PC-9 (cell line): ENCODE data around the gene ARHGEF1. TPM values are rescaled to one million over a fixed set of nuclear protein-coding genes. Genes with fewer than 3 reads are reported as not detected.

Experiments
- BruUV-seq: library from RNA; stranded (reverse); fragments of 400-500 nt; replicated peaks from 2 replicates; lab custom pipeline; 2021; lab: Mats Ljungman, UMichigan
- CTCF ChIA-PET: fragments of 300-600 bp; sonication (Branson Sonifier 250); formaldehyde crosslinking; loops from one replicate; lab custom pipeline; 2022; ENCODE audit warnings: antibody characterized with exemption; lab: Charles Lee
- POLR2A ChIA-PET: fragments of 300-600 bp; sonication (Branson Sonifier 250); formaldehyde crosslinking; loops from one replicate; lab custom pipeline; 2022; ENCODE audit warnings: antibody characterized with exemption; ENCODE audit not compliant: unreplicated experiment; lab: Charles Lee
- DNase-seq, 2 experiments: peaks; one replicate each; pipeline versions ENCODE4 v3.0.0 to v3.0.0-alpha.2; 2015 to 2022; ENCODE audit warnings: mixed read lengths in 1 of 2
- H2AFZ ChIP-seq: fragments of 200-600 bp; sonication (generic); 2 replicates; pipeline ENCODE4 v1.8.1; 2017; ENCODE audit warnings: antibody characterized with exemption
- H3F3A ChIP-seq: fragments of 200-600 bp; sonication (generic); 2 replicates; pipeline ENCODE4 v1.8.1; 2017; ENCODE audit warnings: antibody characterized with exemption, mild to moderate bottlenecking, low read depth; ENCODE audit not compliant: insufficient read depth
- H3K27ac ChIP-seq: fragments of 200-600 bp; sonication (generic); 2 replicates; pipeline ENCODE4 v1.6.1; 2016; ENCODE audit warnings: mixed run types
- H3K27me3 ChIP-seq: fragments of 200-600 bp; sonication (generic); 2 replicates; pipeline ENCODE4 v1.6.1; 2016; ENCODE audit warnings: low read depth, mixed run types; ENCODE audit not compliant: insufficient read depth
- H3K36me3 ChIP-seq: fragments of 200-600 bp; sonication (generic); 2 replicates; pipeline ENCODE4 v1.6.1; 2016; ENCODE audit warnings: low read depth, mixed run types
- H3K4me1 ChIP-seq: fragments of 200-600 bp; sonication (generic); replicated peaks from 2 replicates; pipeline ENCODE4 v1.6.1; 2016; ENCODE audit warnings: mixed run types; ENCODE audit not compliant: insufficient read depth
- H3K4me2 ChIP-seq: fragments of 200-600 bp; sonication (generic); 2 replicates; pipeline ENCODE4 v1.6.1; 2017; ENCODE audit warnings: mixed run types
- H3K4me3 ChIP-seq: fragments of 200-600 bp; sonication (generic); 2 replicates; pipeline ENCODE4 v1.6.1; 2016; ENCODE audit warnings: mixed run types
- H3K79me2 ChIP-seq: fragments of 200-600 bp; sonication (generic); 2 replicates; pipeline ENCODE4 v1.6.1; 2017; ENCODE audit warnings: low read depth, mixed run types
- H3K9me2 ChIP-seq: fragments of 200-600 bp; sonication (generic); 2 replicates; pipeline ENCODE4 v1.8.1; 2017; ENCODE audit warnings: mild to moderate bottlenecking; ENCODE audit not compliant: insufficient read depth
- H3K9me3 ChIP-seq: fragments of 200-600 bp; sonication (generic); 2 replicates; pipeline ENCODE4 v1.8.1; 2016; ENCODE audit warnings: low read depth; ENCODE audit not compliant: insufficient read depth
- H4K20me1 ChIP-seq: fragments of 200-600 bp; sonication (generic); 2 replicates; pipeline ENCODE4 v1.8.1; 2017; ENCODE audit not compliant: insufficient read depth
- CTCF ChIP-seq: fragments of 200-600 bp; sonication (generic); conservative IDR thresholded peaks from 2 replicates; pipeline ENCODE4 v1.6.1; 2017; ENCODE audit warnings: mixed run types, antibody characterized with exemption, mild to moderate bottlenecking, moderate library complexity
- EZH2 ChIP-seq: fragments of 200-600 bp; sonication (generic); IDR thresholded peaks from 2 replicates; pipeline ENCODE4 v1.8.0; 2017; ENCODE audit warnings: antibody characterized with exemption, low read depth
- intact Hi-C: fragments of 100-400 bp; cut with micrococcal nuclease; formaldehyde crosslinking; loops from one replicate; pipeline ENCODE4 v1.10.0; 2022; ENCODE audit not compliant: unreplicated experiment
- total RNA-seq: library from RNA; stranded (reverse); gene quantifications from 2 replicates; pipeline ENCODE4 v1.2.3, GENCODE V29; 2021

ARHGEF1 gene
- total RNA-seq, 1 experiment from 2014 or later, result 101 TPM

- CTCF ChIA-PET, result no interaction called here
- Histone ChIP-seq H3K27ac (no peak overlapping the region), H3K4me2 (no peak overlapping the region), H2AFZ (no peak overlapping the region), H3K9me3 (no peaks in the 10 kb centered on the region), H3F3A (peaks cover 11% of the 10 kb centered on the region; the same call in 1 of the 2 replicates), H3K36me3 (peaks cover 13% of the 10 kb centered on the region; the same call in 1 of the 2 replicates), H3K4me1 (peaks cover 31% of the 10 kb centered on the region), H3K79me2 (peaks cover 35% of the 10 kb centered on the region), H4K20me1 (peaks cover 19% of the 10 kb centered on the region), H3K9me2 (no peaks in the 10 kb centered on the region), H3K4me3 (no peak overlapping the region), H3K27me3 (no peaks in the 10 kb centered on the region)
- POLR2A ChIA-PET, result no interaction called here
- TF ChIP-seq CTCF (no peak), EZH2 (no peak)
- no peak for DNase-seq
- BruUV-seq, result no TSS peak
- intact Hi-C loops, result loop anchor here (2.0 to 5.0 kb wide), 2 partner anchors 46 to 188 kb away; partner anchors contain the start of gene ZNF574
Measured at GRCh38 chr19:41888926-41889325, 5.9 kb downstream of the ARHGEF1 start.

GRCh38 chr19:41889896-41890295, 6.9 kb downstream of the ARHGEF1 start:
- intact Hi-C loops, result loop anchor here (2.0 to 5.0 kb wide), 2 partner anchors 45 to 187 kb away; partner anchors contain the start of gene ZNF574
- H3K9me2 ChIP-seq, result no peaks in the 10 kb centered on the region
- peaks cover 11% of the 10 kb centered on the region; the same call in 1 of the 2 replicates for H3F3A ChIP-seq
- no peak overlapping the region for H3K4me3 ChIP-seq
- peaks cover 31% of the 10 kb centered on the region for H3K4me1 ChIP-seq
- no peak overlapping the region for H3K27ac ChIP-seq
- no peaks in the 10 kb centered on the region for H3K9me3 ChIP-seq
- H3K36me3 ChIP-seq, result peaks cover 13% of the 10 kb centered on the region; the same call in 1 of the 2 replicates
- no peak overlapping the region for H2AFZ ChIP-seq
- H4K20me1 ChIP-seq, result peaks cover 19% of the 10 kb centered on the region
- TF ChIP-seq CTCF, result no peak
- no peak for TF ChIP-seq EZH2
- BruUV-seq, result no TSS peak
- H3K79me2 ChIP-seq, result peaks cover 29% of the 10 kb centered on the region
- H3K27me3 ChIP-seq, result no peaks in the 10 kb centered on the region
- ChIA-PET POLR2A (interaction anchor here (1.1 kb wide), 1 partner anchor 186 kb away, joined by 8 read pairs; the partner anchor contains the start of gene ZNF574), CTCF (interaction anchor here (0.6 to 0.7 kb wide), 2 partner anchors 39 to 145 kb away, joined by 4 to 5 read pairs; no protein-coding TSS in a partner anchor)
- H3K4me2 ChIP-seq, result no peak overlapping the region
- DNase-seq, result no peak

- peaks cover 19% of the 10 kb centered on the region for H4K20me1 ChIP-seq
- H3K4me3 ChIP-seq, result no peak overlapping the region
- H3K79me2 ChIP-seq, result peaks cover 19% of the 10 kb centered on the region
- no peak overlapping the region for H2AFZ ChIP-seq
- CTCF ChIA-PET, result no interaction called here
- no peaks in the 10 kb centered on the region for H3K27me3 ChIP-seq
- no TSS peak for BruUV-seq
- peaks cover 27% of the 10 kb centered on the region for H3K4me1 ChIP-seq
- peaks cover 19% of the 10 kb centered on the region; the same call in 1 of the 2 replicates for H3K36me3 ChIP-seq
- POLR2A ChIA-PET, result no interaction called here
- peaks cover 6% of the 10 kb centered on the region; the same call in 1 of the 2 replicates for H3F3A ChIP-seq
- no peaks in the 10 kb centered on the region for H3K9me2 ChIP-seq
- TF ChIP-seq EZH2, result no peak
- TF ChIP-seq CTCF, result no peak
- H3K27ac ChIP-seq, result no peak overlapping the region
- intact Hi-C loops, result no loop called here
- no peak overlapping the region for H3K4me2 ChIP-seq
- H3K9me3 ChIP-seq, result no peaks in the 10 kb centered on the region
- DNase-seq, result no peak
Measured at GRCh38 chr19:41890936-41891335, 8.0 kb downstream of the ARHGEF1 start.
